ENCODE results near the gene HLF. TPM values are rescaled to one million over a fixed set of nuclear protein-coding genes. Genes with fewer than 3 reads are reported as not detected.
A peak's percentile ranks its signal among the peaks of the same experiment; 100 is the strongest.

HLF gene
- total and polyA plus RNA-seq, 9 donors, result 28.0 to 106 (median 40.8) TPM

- H3K27ac ChIP-seq, result no peak overlapping the region
- intact Hi-C loops (cut with DNase I), result no loop called here
- no peak for DNase-seq
- TF ChIP-seq CTCF (IDR thresholded peaks at IDR 0.05) (no peak), POLR2A (IDR thresholded peaks at IDR 0.05) (no peak), EP300 (IDR thresholded peaks at IDR 0.05) (no peak)
- no peaks in the 10 kb centered on the region for H3K36me3 ChIP-seq
- H3K9me3 ChIP-seq, result no peaks in the 10 kb centered on the region
- 66 to 79% (median 68%) methylated on average over 4 of the region's 4 CpGs for WGBS, 3 donors
- no peaks in the 10 kb centered on the region for H3K27me3 ChIP-seq
- H3K4me1 ChIP-seq (ENCODE audit: insufficient read depth), result peaks cover 15% of the 10 kb centered on the region
- H3K4me3 ChIP-seq, result no peak overlapping the region
These were observed 25.2 kb downstream of the HLF start for GRCh38 chr17:55289978-55290377.

DNA sequence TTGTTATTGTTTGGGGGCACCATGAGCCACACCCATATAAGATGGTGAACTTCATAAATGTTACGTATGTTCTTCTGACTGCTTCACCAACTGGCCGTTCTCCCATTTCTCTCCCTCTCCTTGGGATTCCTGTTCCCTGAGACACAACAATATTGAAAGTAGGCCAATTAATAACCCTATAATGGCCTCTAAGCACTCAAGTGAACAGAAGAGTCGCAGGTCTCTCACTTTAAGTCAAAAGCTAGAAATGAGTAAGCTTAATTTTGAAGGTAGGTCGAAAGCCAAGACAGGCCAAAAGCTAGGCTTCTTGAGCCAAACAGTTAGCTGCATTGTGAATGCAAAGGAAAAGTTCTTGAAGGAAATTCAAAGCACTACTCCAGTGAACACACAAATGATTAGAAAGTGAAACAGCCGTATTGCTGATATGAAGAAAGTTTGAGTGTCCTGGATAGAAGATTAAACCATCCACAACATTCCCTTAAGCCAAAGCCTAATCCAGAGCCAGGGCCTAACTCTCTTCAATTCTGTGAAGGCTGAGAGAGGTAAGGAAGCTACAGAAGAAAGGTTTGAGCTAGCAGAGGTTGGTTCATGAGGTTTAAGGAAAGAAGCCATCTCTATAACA is 25.8 kb downstream of the HLF start:
- H3K36me3 ChIP-seq, result no peaks in the 10 kb centered on the region
- TF ChIP-seq POLR2A (IDR thresholded peaks at IDR 0.05), result no peak
- TF ChIP-seq EP300 (IDR thresholded peaks at IDR 0.05), result no peak
- no peak for TF ChIP-seq CTCF (IDR thresholded peaks at IDR 0.05)
- intact Hi-C loops (cut with DNase I), result no loop called here
- H3K4me3 ChIP-seq, result no peak overlapping the region
- H3K9me3 ChIP-seq, result no peaks in the 10 kb centered on the region
- no peak for DNase-seq
- peak overlapping the region in 1 of 2 donors; percentile 13 for H3K27ac ChIP-seq
- WGBS, 3 donors, result 56 to 67% (median 64%) methylated on average over 5 of the region's 5 CpGs
- peaks cover 14% of the 10 kb centered on the region for H3K4me1 ChIP-seq (ENCODE audit: insufficient read depth)
- no peaks in the 10 kb centered on the region for H3K27me3 ChIP-seq

DNA sequence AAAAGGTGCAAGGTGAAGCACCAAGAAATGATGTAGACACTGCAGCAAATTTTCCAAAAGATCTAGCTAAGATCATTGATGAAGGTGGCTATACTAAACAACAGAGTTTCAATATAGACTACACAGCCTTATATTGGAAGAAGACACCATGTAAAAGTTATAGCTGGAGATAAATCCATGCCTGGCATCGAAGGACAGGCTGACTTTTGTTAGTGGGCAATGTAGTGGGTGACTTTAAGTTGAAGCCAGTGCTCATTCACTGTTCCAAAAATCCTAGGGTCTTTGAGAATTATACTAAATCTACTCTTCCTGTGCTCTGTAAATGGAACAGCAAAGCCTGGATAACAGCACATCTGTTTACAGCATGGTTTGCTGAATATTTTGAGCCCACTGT is 26.4 kb downstream of the HLF start:
- H3K4me1 ChIP-seq (ENCODE audit: insufficient read depth), result peaks cover 15% of the 10 kb centered on the region
- intact Hi-C loops (cut with DNase I), result no loop called here
- no peaks in the 10 kb centered on the region for H3K27me3 ChIP-seq
- no peak overlapping the region for H3K4me3 ChIP-seq
- 86 to 98% (median 93%) methylated on average over 1 of the region's 1 CpG for WGBS, 3 donors
- no peak overlapping the region for H3K27ac ChIP-seq
- DNase-seq, result no peak
- H3K9me3 ChIP-seq, result no peaks in the 10 kb centered on the region
- TF ChIP-seq EP300 (IDR thresholded peaks at IDR 0.05), result no peak
- no peak for TF ChIP-seq POLR2A (IDR thresholded peaks at IDR 0.05)
- no peak for TF ChIP-seq CTCF (IDR thresholded peaks at IDR 0.05)
- H3K36me3 ChIP-seq, result no peaks in the 10 kb centered on the region

DNA sequence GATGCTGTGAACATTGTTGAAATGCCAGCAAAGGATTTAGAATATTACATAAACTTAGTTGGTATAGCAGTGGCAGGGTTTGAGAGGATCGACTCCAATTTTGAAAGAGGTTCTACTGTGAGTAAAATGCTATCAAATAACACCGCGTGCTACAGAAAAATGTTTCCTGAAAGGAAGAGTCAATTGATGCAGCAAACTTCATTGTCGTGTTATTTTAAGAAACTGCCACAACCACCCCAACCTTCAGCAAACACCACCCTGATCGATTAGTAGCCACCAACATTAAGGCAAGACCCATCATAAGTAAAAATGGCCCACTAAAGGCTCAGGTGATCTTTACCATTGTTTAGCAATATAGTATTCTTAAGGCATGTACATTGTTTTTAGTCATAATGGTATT is 27.3 kb downstream of the HLF start:
- Histone ChIP-seq H3K27me3 (no peaks in the 10 kb centered on the region), H3K4me3 (no peak overlapping the region), H3K36me3 (no peaks in the 10 kb centered on the region), H3K9me3 (no peaks in the 10 kb centered on the region), H3K27ac (no peak overlapping the region), H3K4me1 (ENCODE audit: insufficient read depth) (peaks cover 9% of the 10 kb centered on the region)
- intact Hi-C loops (cut with DNase I), result no loop called here
- DNase-seq, result no peak
- 95 to 97% (median 96%) methylated on average over 5 of the region's 5 CpGs for WGBS, 3 donors
- TF ChIP-seq POLR2A (IDR thresholded peaks at IDR 0.05) (no peak), EP300 (IDR thresholded peaks at IDR 0.05) (no peak), CTCF (IDR thresholded peaks at IDR 0.05) (no peak)

Measured in ovary (tissue), 9 donors.